Right cardiac atrium (tissue), 5 donors: ENCODE results near the gene CEP290. TPM values are rescaled to one million over a fixed set of nuclear protein-coding genes. Genes with fewer than 3 reads are reported as not detected.
A peak's percentile ranks its signal among the peaks of the same experiment; 100 is the strongest.

ENCODE experiments used
- ATAC-seq, 2 donors: fragments of 200-7000 bp; cut with Tn5 transposase; one replicate each; pipeline versions ENCODE4 v1.8.0 to v1.9.1; 2020; ENCODE audit warnings: moderate library complexity in 2 of 2, mild to moderate bottlenecking in 1 of 2
- DNase-seq, 3 donors: peaks; one replicate each; pipeline ENCODE4 v3.0.0-alpha.2; 2020
- H3K27ac ChIP-seq: one replicate; pipeline ENCODE4 v1.5.1; 2013; ENCODE audit warnings: mild to moderate bottlenecking, low read length, control low read depth, moderate library complexity
- H3K27me3 ChIP-seq: one replicate; pipeline ENCODE4 v1.6.1; 2013; ENCODE audit not compliant: control insufficient read depth, insufficient read depth
- H3K4me1 ChIP-seq: one replicate; pipeline ENCODE4 v1.6.1; 2013; ENCODE audit warnings: low read length; ENCODE audit not compliant: control insufficient read depth, insufficient read depth
- H3K4me3 ChIP-seq: one replicate; pipeline ENCODE4 v1.5.1; 2013; ENCODE audit warnings: low read length, control low read depth
- H3K9me3 ChIP-seq: one replicate; pipeline ENCODE4 v1.6.1; 2013; ENCODE audit warnings: low read length; ENCODE audit not compliant: control insufficient read depth
- WGBS: extraction: QIAGEN DNeasy Blood & Tissue Kit; methylation state at CpG from one replicate; pipeline ENCODE4 v1.1.7; 2013; 5-methylcytosine and 5-hydroxymethylcytosine counted together
- intact Hi-C, 4 donors: fragments of 100-400 bp; cut with DNase I; formaldehyde crosslinking; loops; one replicate each; pipeline versions ENCODE4 v1.11.0 to v1.14.0; 2022 to 2023
- long read RNA-seq, 4 donors: library from polyadenylated mRNA; unstranded; transcript quantifications; one replicate each; pipeline ENCODE4 v2.0.0, GENCODE V29; 2020 to 2021
- polyA plus RNA-seq: library from polyadenylated mRNA; stranded (reverse); fragments of 200-250 nt; gene quantifications from one replicate; pipeline ENCODE4 v1.2.3, GENCODE V29; 2013
- total RNA-seq, 4 donors: library from RNA; stranded (reverse); fragmentation: NEBNext Ultra II Directional; extraction: Animal tissue kit (Norgen Biotek cat#: 25700); gene quantifications; one replicate each; pipeline ENCODE4 v1.2.1, GENCODE V29; 2021
- donor health status: healthy with polysubstance abuse.
- donor health status: DM: no; HTN: yes; CAD: no.
- donor health status: DM: no; HTN: no; CAD: no.
- donor health status: DM: no; HTN: yes; CAD: no; lungs with severe emphysema.
- donor health status: DM: yes; HTN: yes; CAD: no.

The CEP290 gene
- total RNA-seq = 10 to 100 TPM in 1 of 4 donors, 1 to 10 TPM in 3; 6.5 to 10.4 (median 7.2) TPM
- 4.4 TPM for polyA plus RNA-seq
- long read RNA-seq, donor 1, partial matches to known transcripts = 5 of 12 reads
- long read RNA-seq, donor 1, other reads (novel, unspliced or antisense) = 7 of 12 reads
- long read RNA-seq, donor 2, partial matches to known transcripts = 1 of 1 reads
- long read RNA-seq, donor 2, other reads (novel, unspliced or antisense) = 0 of 1 reads
- long read RNA-seq, donor 3, partial matches to known transcripts = 3 of 4 reads
- long read RNA-seq, donor 3, other reads (novel, unspliced or antisense) = 1 of 4 reads
- long read RNA-seq, donor 4, partial matches to known transcripts = 1 of 2 reads
- long read RNA-seq, donor 4, other reads (novel, unspliced or antisense) = 1 of 2 reads

GRCh38 chr12:88141774-88142609, at the start of gene CEP290, which contains the start of gene TMTC3:
Gene CEP290, minus strand, starts transcription at chr12:88142088. Its CDS starts 781 bp downstream, at chr12:88141307.
Gene TMTC3, plus strand, starts transcription at chr12:88142307. Its CDS starts 6,009 bp downstream, at chr12:88148316.
- Histone ChIP-seq H3K4me3 (peak within 1 kb of the TSS; percentile 83), H3K27me3 (no peaks in the 10 kb centered on the region), H3K4me1 (no peaks in the 10 kb centered on the region), H3K27ac (peak within 1 kb of the TSS; percentile 82), H3K9me3 (no peaks in the 10 kb centered on the region)
- DNase-seq (peak; percentile 93 to 96 (median 95)), ATAC-seq (peak; percentile 100)
- WGBS = under 1% methylated on average over 49 of the region's 49 CpGs
- intact Hi-C loops = no loop called here

GRCh38 chr12:88188180-88188579, 46.3 kb upstream of the CEP290 start:
- no peaks in the 10 kb centered on the region for H3K27me3 ChIP-seq
- H3K27ac ChIP-seq = no peak overlapping the region
- WGBS = 81% methylated on average over 1 of the region's 1 CpG
- H3K4me1 ChIP-seq = no peaks in the 10 kb centered on the region
- H3K9me3 ChIP-seq = no peaks in the 10 kb centered on the region
- no peak overlapping the region for H3K4me3 ChIP-seq
- intact Hi-C loops = no loop called here
- no peak for DNase-seq
- no peak for ATAC-seq

- H3K4me3 ChIP-seq = no peak overlapping the region
- H3K4me1 ChIP-seq = no peaks in the 10 kb centered on the region
- H3K27ac ChIP-seq = no peak overlapping the region
- H3K27me3 ChIP-seq = no peaks in the 10 kb centered on the region
- ATAC-seq = no peak
- no peak for DNase-seq
- intact Hi-C loops = no loop called here
- 94% methylated on average over 2 of the region's 2 CpGs for WGBS
- H3K9me3 ChIP-seq = no peaks in the 10 kb centered on the region
Measured at GRCh38 chr12:88187571-88187970, 45.7 kb upstream of the CEP290 start.

GRCh38 chr12:88185988-88186387, 44.1 kb upstream of the CEP290 start:
- H3K27ac ChIP-seq = no peak overlapping the region
- intact Hi-C loops = no loop called here
- no peak for ATAC-seq

GRCh38 chr12:88185279-88185678, 43.4 kb upstream of the CEP290 start:
- ATAC-seq (no peak), DNase-seq (no peak)
- intact Hi-C loops = no loop called here
- no peaks in the 10 kb centered on the region for H3K27me3 ChIP-seq
- H3K27ac ChIP-seq = no peak overlapping the region
- no peaks in the 10 kb centered on the region for H3K4me1 ChIP-seq
- H3K4me3 ChIP-seq = no peak overlapping the region
- H3K9me3 ChIP-seq = no peaks in the 10 kb centered on the region
- 97% methylated on average over 2 of the region's 2 CpGs for WGBS

More at GRCh38 chr12:88185988-88186387, 44.1 kb upstream of the CEP290 start:
- DNase-seq = no peak
- H3K4me3 ChIP-seq = no peak overlapping the region
- H3K4me1 ChIP-seq = no peaks in the 10 kb centered on the region
- no peaks in the 10 kb centered on the region for H3K9me3 ChIP-seq
- no peaks in the 10 kb centered on the region for H3K27me3 ChIP-seq

- Histone ChIP-seq H3K27ac (no peak overlapping the region), H3K27me3 (no peaks in the 10 kb centered on the region), H3K9me3 (no peaks in the 10 kb centered on the region), H3K4me3 (no peak overlapping the region), H3K4me1 (no peaks in the 10 kb centered on the region)
- WGBS = 69% methylated on average over 3 of the region's 3 CpGs
- intact Hi-C loops = no loop called here
- ATAC-seq (no peak), DNase-seq (no peak)
Measured at GRCh38 chr12:88184196-88184595, 42.3 kb upstream of the CEP290 start.

GRCh38 chr12:88182416-88182815, 40.5 kb upstream of the CEP290 start:
- ATAC-seq = no peak
- Histone ChIP-seq H3K4me1 (no peaks in the 10 kb centered on the region), H3K27ac (no peak overlapping the region), H3K4me3 (no peak overlapping the region), H3K9me3 (no peaks in the 10 kb centered on the region), H3K27me3 (no peaks in the 10 kb centered on the region)
- DNase-seq = no peak
- intact Hi-C loops = no loop called here
- 95% methylated on average over 3 of the region's 3 CpGs for WGBS

- 83% methylated on average over 3 of the region's 3 CpGs for WGBS
- Histone ChIP-seq H3K4me3 (no peak overlapping the region), H3K27ac (no peak overlapping the region), H3K4me1 (no peaks in the 10 kb centered on the region), H3K9me3 (no peaks in the 10 kb centered on the region), H3K27me3 (no peaks in the 10 kb centered on the region)
- intact Hi-C loops = no loop called here
- ATAC-seq = no peak
- DNase-seq = no peak
Measured at GRCh38 chr12:88181881-88182280, 40.0 kb upstream of the CEP290 start.

GRCh38 chr12:88179436-88180014, 37.6 kb upstream of the CEP290 start:
- no peaks in the 10 kb centered on the region for H3K27me3 ChIP-seq
- H3K27ac ChIP-seq = no peak overlapping the region
- WGBS = 92% methylated on average over 6 of the region's 6 CpGs
- intact Hi-C loops = no loop called here
- H3K9me3 ChIP-seq = no peaks in the 10 kb centered on the region
- ATAC-seq = no peak
- no peak overlapping the region for H3K4me3 ChIP-seq
- no peak for DNase-seq
- H3K4me1 ChIP-seq = no peaks in the 10 kb centered on the region

GRCh38 chr12:88175544-88175943, 33.7 kb upstream of the CEP290 start:
- no peak for DNase-seq
- Histone ChIP-seq H3K27me3 (no peaks in the 10 kb centered on the region), H3K4me1 (no peaks in the 10 kb centered on the region), H3K27ac (no peak overlapping the region), H3K4me3 (no peak overlapping the region), H3K9me3 (no peaks in the 10 kb centered on the region)
- intact Hi-C loops = no loop called here
- ATAC-seq = no peak
- WGBS = over 99% methylated on average over 3 of the region's 3 CpGs

- H3K4me1 ChIP-seq = no peaks in the 10 kb centered on the region
- intact Hi-C loops = no loop called here
- no peak overlapping the region for H3K27ac ChIP-seq
- no peak overlapping the region for H3K4me3 ChIP-seq
- DNase-seq (no peak), ATAC-seq (no peak)
- H3K9me3 ChIP-seq = no peaks in the 10 kb centered on the region
- H3K27me3 ChIP-seq = no peaks in the 10 kb centered on the region
Measured at GRCh38 chr12:88172844-88173407, 31.0 kb upstream of the CEP290 start.
